Activated naive CD8-positive, alpha-beta T cell treated with anti-CD3 and anti-CD28 coated beads for 36 hours (primary cell): Measurements from ENCODE around the gene SPATA24. TPM values are rescaled to one million over a fixed set of nuclear protein-coding genes. Genes with fewer than 3 reads are reported as not detected.
"Not testable (repeated sequence)": the region's sequence is repeated elsewhere in the genome, so short reads cannot be mapped to it uniquely, and the experiment has no call there.

Experiments used
- DNase-seq: peaks from one replicate; pipeline ENCODE4 v3.0.0; 2021
- H3K27ac Mint-ChIP-seq: one replicate; pipeline ENCODE4 v1.8.0; 2022; ENCODE audit warnings: mild to moderate bottlenecking, moderate library complexity, mixed read lengths
- H3K27me3 Mint-ChIP-seq: one replicate; pipeline ENCODE4 v1.8.0; 2022; ENCODE audit warnings: mild to moderate bottlenecking, mixed read lengths
- H3K36me3 Mint-ChIP-seq: one replicate; pipeline ENCODE4 v1.8.0; 2021; ENCODE audit warnings: mild to moderate bottlenecking, mixed read lengths
- H3K4me1 Mint-ChIP-seq: one replicate; pipeline ENCODE4 v1.8.0; 2021; ENCODE audit warnings: mixed read lengths
- H3K4me3 Mint-ChIP-seq: one replicate; pipeline ENCODE4 v1.8.0; 2022; ENCODE audit warnings: mild to moderate bottlenecking, moderate library complexity, mixed read lengths
- H3K9me3 Mint-ChIP-seq: one replicate; pipeline ENCODE4 v1.8.0; 2022; ENCODE audit warnings: mixed read lengths
- total RNA-seq, 2 experiments: library from RNA; stranded (reverse); gene quantifications; one replicate each; pipeline ENCODE4 v1.2.3, GENCODE V29; 2021

SPATA24 gene
- total RNA-seq, 2 experiments from 2014 or later, result 2.2 to 4.0 TPM

- Mint-ChIP-seq H3K27me3 (no peaks in the 10 kb centered on the region), H3K9me3 (no peaks in the 10 kb centered on the region), H3K4me1 (peaks cover 10% of the 10 kb centered on the region), H3K36me3 (peaks cover 18% of the 10 kb centered on the region), H3K4me3 (no peak overlapping the region), H3K27ac (no peak overlapping the region)
- no peak for DNase-seq
Observed at GRCh38 chr5:139363937-139364336, 40.0 kb downstream of the SPATA24 start.

GRCh38 chr5:139361835-139362429 lies 42.0 kb downstream of the SPATA24 start:
- Mint-ChIP-seq H3K4me1 (peaks cover 14% of the 10 kb centered on the region), H3K27ac (no peak overlapping the region), H3K36me3 (peaks cover 18% of the 10 kb centered on the region), H3K9me3 (no peaks in the 10 kb centered on the region), H3K27me3 (no peaks in the 10 kb centered on the region), H3K4me3 (no peak overlapping the region)
- DNase-seq, result no peak

GRCh38 chr5:139360384-139360783 lies 43.5 kb downstream of the SPATA24 start:
- H3K27me3 Mint-ChIP-seq, result no peaks in the 10 kb centered on the region
- peaks cover 14% of the 10 kb centered on the region for H3K4me1 Mint-ChIP-seq
- H3K9me3 Mint-ChIP-seq, result no peaks in the 10 kb centered on the region
- H3K36me3 Mint-ChIP-seq, result peaks cover 23% of the 10 kb centered on the region
- H3K4me3 Mint-ChIP-seq, result no peak overlapping the region
- no peak overlapping the region for H3K27ac Mint-ChIP-seq
- no peak for DNase-seq

GRCh38 chr5:139358064-139358463 lies 45.8 kb downstream of the SPATA24 start:
- no peaks in the 10 kb centered on the region for H3K27me3 Mint-ChIP-seq
- no peak overlapping the region for H3K27ac Mint-ChIP-seq
- H3K4me1 Mint-ChIP-seq, result peaks cover 11% of the 10 kb centered on the region
- DNase-seq, result no peak
- peaks cover 23% of the 10 kb centered on the region for H3K36me3 Mint-ChIP-seq
- H3K9me3 Mint-ChIP-seq, result peaks cover 5% of the 10 kb centered on the region
- no peak overlapping the region for H3K4me3 Mint-ChIP-seq

GRCh38 chr5:139355900-139356299 lies 48.0 kb downstream of the SPATA24 start:
- H3K4me3 Mint-ChIP-seq, H3K27me3 Mint-ChIP-seq, DNase-seq, H3K9me3 Mint-ChIP-seq, H3K27ac Mint-ChIP-seq: not testable (repeated sequence)
- Mint-ChIP-seq H3K36me3 (peaks cover 19% of the 10 kb centered on the region), H3K4me1 (peaks cover 11% of the 10 kb centered on the region)

- Mint-ChIP-seq H3K9me3 (peaks cover 5% of the 10 kb centered on the region), H3K36me3 (peaks cover 17% of the 10 kb centered on the region), H3K27me3 (no peaks in the 10 kb centered on the region), H3K4me3 (no peak overlapping the region), H3K4me1 (peaks cover 14% of the 10 kb centered on the region), H3K27ac (no peak overlapping the region)
- no peak for DNase-seq
Observed at GRCh38 chr5:139354186-139354585, 49.7 kb downstream of the SPATA24 start.

- H3K4me1 Mint-ChIP-seq, result peaks cover 42% of the 10 kb centered on the region
- not testable (repeated sequence) for H3K9me3 Mint-ChIP-seq, H3K4me3 Mint-ChIP-seq, DNase-seq, H3K27me3 Mint-ChIP-seq, H3K27ac Mint-ChIP-seq
- H3K36me3 Mint-ChIP-seq, result peaks cover 36% of the 10 kb centered on the region
Observed at GRCh38 chr5:139347863-139348262, 56.0 kb downstream of the SPATA24 start.

Other genes starting within 250 kb of the SPATA24 start
- 10 to 100 TPM; 19.8 to 21.4 TPM for gene SIL1, start 205.7 kb downstream of the SPATA24 start, total RNA-seq
- 100 to 1,000 TPM; 182 to 208 TPM for gene MATR3, start 110.3 kb downstream of the SPATA24 start, total RNA-seq
- gene PAIP2, start 62.2 kb downstream of the SPATA24 start, total RNA-seq, result 10 to 100 TPM; 91.7 to 94.0 TPM
- gene SLC23A1, start 20.8 kb downstream of the SPATA24 start, total RNA-seq, result not detected
- gene MZB1, start 14.2 kb downstream of the SPATA24 start, total RNA-seq, result 10 to 100 TPM; 10.4 to 10.6 TPM
- gene PROB1, start 9.0 kb downstream of the SPATA24 start, total RNA-seq, result 1 to 10 TPM; 5.5 to 6.2 TPM
- gene DNAJC18, start 35.4 kb upstream of the SPATA24 start, total RNA-seq, result 10 to 100 TPM; 20.5 to 21.8 TPM
- under 1 TPM; 0.36 to 0.49 TPM for gene ECSCR, start 58.7 kb upstream of the SPATA24 start, total RNA-seq
- gene SMIM33, start 66.9 kb upstream of the SPATA24 start, total RNA-seq, result under 1 TPM in 1 of 2 experiments, not detected in 1; 0.16 TPM
- gene STING1, start 78.7 kb upstream of the SPATA24 start, total RNA-seq, result 10 to 100 TPM; 37.4 to 40.5 TPM
- gene UBE2D2, start 157.2 kb upstream of the SPATA24 start, total RNA-seq, result 100 to 1,000 TPM; 286 to 297 TPM
- 1 to 10 TPM; 1.3 to 2.0 TPM for gene CXXC5, start 244.3 kb upstream of the SPATA24 start, total RNA-seq